Measurements from ENCODE around the gene RASGRP2. TPM values are rescaled to one million over a fixed set of nuclear protein-coding genes. Genes with fewer than 3 reads are reported as not detected.

Gene RASGRP2
- total RNA-seq, 3 donors from 2014 or later, result 10.0 to 12.5 (median 11.5) TPM

- TF ChIP-seq POLR2A (IDR thresholded peaks at IDR 0.05) (no peak), POLR2AphosphoS5 (IDR thresholded peaks at IDR 0.05) (no peak), CTCF (IDR thresholded peaks at IDR 0.05) (no peak)
- intact Hi-C loops (cut with DNase I; ENCODE audit: low total_unique reads), result no loop called here
- Histone ChIP-seq H3K4me1 (no peaks in the 10 kb centered on the region), H3K27ac (no peak overlapping the region), H3K9me3 (no peaks in the 10 kb centered on the region), H3K36me3 (no peaks in the 10 kb centered on the region), H3K4me3 (no peak overlapping the region), H3K27me3 (no peaks in the 10 kb centered on the region)
- peak in 1 of 2 donors; percentile 27 for DNase-seq (ENCODE audit: low spot score in 2 of 2)
These were observed 8.4 kb upstream of the RASGRP2 start for GRCh38 chr11:64752175-64752970.

GRCh38 chr11:64751580-64751979 lies 7.6 kb upstream of the RASGRP2 start:
- Histone ChIP-seq H3K4me1 (no peaks in the 10 kb centered on the region), H3K27ac (no peak overlapping the region), H3K4me3 (no peak overlapping the region), H3K27me3 (no peaks in the 10 kb centered on the region), H3K36me3 (no peaks in the 10 kb centered on the region), H3K9me3 (no peaks in the 10 kb centered on the region)
- TF ChIP-seq CTCF (IDR thresholded peaks at IDR 0.05) (no peak), POLR2A (IDR thresholded peaks at IDR 0.05) (no peak), POLR2AphosphoS5 (IDR thresholded peaks at IDR 0.05) (no peak)
- intact Hi-C loops (cut with DNase I; ENCODE audit: low total_unique reads), result no loop called here
- peak in 1 of 2 donors; percentile 28 for DNase-seq (ENCODE audit: low spot score in 2 of 2)

GRCh38 chr11:64751136-64751535 lies 7.2 kb upstream of the RASGRP2 start:
- intact Hi-C loops (cut with DNase I; ENCODE audit: low total_unique reads), result no loop called here
- no peak overlapping the region for H3K27ac ChIP-seq
- TF ChIP-seq POLR2A (IDR thresholded peaks at IDR 0.05) (no peak), POLR2AphosphoS5 (IDR thresholded peaks at IDR 0.05) (no peak), CTCF (IDR thresholded peaks at IDR 0.05) (no peak)
- no peak overlapping the region for H3K4me3 ChIP-seq
- H3K9me3 ChIP-seq, result no peaks in the 10 kb centered on the region
- DNase-seq (ENCODE audit: low spot score in 2 of 2), result no peak
- H3K36me3 ChIP-seq, result no peaks in the 10 kb centered on the region
- H3K27me3 ChIP-seq, result no peaks in the 10 kb centered on the region
- H3K4me1 ChIP-seq, result no peaks in the 10 kb centered on the region

GRCh38 chr11:64750361-64751054 lies 6.6 kb upstream of the RASGRP2 start:
- H3K4me3 ChIP-seq, result no peak overlapping the region
- intact Hi-C loops (cut with DNase I; ENCODE audit: low total_unique reads), result no loop called here
- H3K27ac ChIP-seq, result no peak overlapping the region
- no peak for DNase-seq (ENCODE audit: low spot score in 2 of 2)
- H3K9me3 ChIP-seq, result no peaks in the 10 kb centered on the region
- no peaks in the 10 kb centered on the region for H3K27me3 ChIP-seq
- TF ChIP-seq POLR2A (IDR thresholded peaks at IDR 0.05) (no peak), CTCF (IDR thresholded peaks at IDR 0.05) (peak in 1 of 3 donors; percentile 8)
- peaks cover 0 to 2% of the 10 kb centered on the region in 2 donors for H3K4me1 ChIP-seq
- H3K36me3 ChIP-seq, result no peaks in the 10 kb centered on the region
